Tibial artery (tissue), 4 donors: ENCODE results near the gene CCDC93.

Experiments
- DNase-seq, 2 donors: peaks; one replicate each; pipeline ENCODE4 v3.0.0-alpha.2; 2019
- H3K27ac ChIP-seq, 2 donors: fragments of 200-600 bp; sonication (generic) in 1 of 2; 1 replicate in 1 of 2; 2 replicates in 1 of 2; pipeline ENCODE4 v1.5.1; 2018 to 2019; ENCODE audit warnings: mild to moderate bottlenecking in 1 of 2
- H3K27me3 ChIP-seq, 2 donors: fragments of 200-600 bp; sonication (generic) in 1 of 2; one replicate each; pipeline versions ENCODE4 v1.5.1 to v1.6.0; 2016 to 2019
- H3K36me3 ChIP-seq, 3 donors: fragments of 200-600 bp; sonication (generic) in 2 of 3; one replicate each; pipeline ENCODE4 v1.5.1; 2016 to 2019; ENCODE audit warnings: mild to moderate bottlenecking in 2 of 3
- H3K4me1 ChIP-seq, 4 donors: fragments of 200-600 bp; sonication (generic) in 2 of 4; 1 replicate in 3 of 4; 2 replicates in 1 of 4; pipeline ENCODE4 v1.5.1; 2016 to 2019
- H3K4me3 ChIP-seq, 2 donors: fragments of 200-600 bp; sonication (generic) in 1 of 2; 1 replicate in 1 of 2; 2 replicates in 1 of 2; pipeline ENCODE4 v1.5.1; 2018 to 2019; ENCODE audit warnings: mild to moderate bottlenecking in 2 of 2
- H3K9me3 ChIP-seq, 3 donors: fragments of 200-600 bp; sonication (generic) in 1 of 3; one replicate each; pipeline ENCODE4 v1.5.1; 2016 to 2019
- CTCF ChIP-seq, 2 experiments: fragments of 200-600 bp in 1 of 2; fragments of 450-650 bp in 1 of 2; IDR thresholded peaks; one replicate each; pipeline ENCODE4 v1.5.1; 2017 to 2019; ENCODE audit warnings: antibody characterized with exemption in 2 of 2, mild to moderate bottlenecking in 1 of 2, moderate library complexity in 1 of 2
- intact Hi-C: fragments of 100-400 bp; cut with DNase I; formaldehyde crosslinking; loops from one replicate; pipeline ENCODE4 v1.15.0; 2023; ENCODE audit warnings: low total_unique reads

The CCDC93 gene

GRCh38 chr2:117989854-117990438 lies 23.9 kb downstream of the CCDC93 start:
- H3K36me3 ChIP-seq, result peaks cover 43 to 66% (median 64%) of the 10 kb centered on the region in 3 donors
- intact Hi-C loops, result no loop called here

GRCh38 chr2:117987121-117987520 lies 26.7 kb downstream of the CCDC93 start:
- no peak for TF ChIP-seq CTCF (IDR thresholded peaks at IDR 0.05)
- Histone ChIP-seq H3K27ac (no peak overlapping the region), H3K4me1 (no peaks in the 10 kb centered on the region), H3K9me3 (no peaks in the 10 kb centered on the region), H3K4me3 (no peak overlapping the region), H3K36me3 (peaks cover 20 to 60% (median 54%) of the 10 kb centered on the region in 3 donors), H3K27me3 (no peaks in the 10 kb centered on the region)
- no peak for DNase-seq
- intact Hi-C loops, result no loop called here

More at GRCh38 chr2:117989854-117990438, 23.9 kb downstream of the CCDC93 start:
- no peak overlapping the region for H3K4me3 ChIP-seq
- no peak overlapping the region for H3K27ac ChIP-seq
- H3K9me3 ChIP-seq, result no peaks in the 10 kb centered on the region
- no peaks in the 10 kb centered on the region for H3K4me1 ChIP-seq
- TF ChIP-seq CTCF (IDR thresholded peaks at IDR 0.05), result no peak
- DNase-seq, result no peak
- H3K27me3 ChIP-seq, result no peaks in the 10 kb centered on the region

- no peak for DNase-seq
- no peaks in the 10 kb centered on the region for H3K27me3 ChIP-seq
- no peaks in the 10 kb centered on the region for H3K9me3 ChIP-seq
- intact Hi-C loops, result no loop called here
- no peak overlapping the region for H3K27ac ChIP-seq
- H3K36me3 ChIP-seq, result peaks cover 16 to 54% (median 38%) of the 10 kb centered on the region in 3 donors
- H3K4me1 ChIP-seq, result peaks cover 0 to 4% (median 2%) of the 10 kb centered on the region in 4 donors
- H3K4me3 ChIP-seq, result no peak overlapping the region
- TF ChIP-seq CTCF (IDR thresholded peaks at IDR 0.05), result no peak
Measured at GRCh38 chr2:117985092-117985491, 28.8 kb downstream of the CCDC93 start.

- no peak for DNase-seq
- Histone ChIP-seq H3K36me3 (peaks cover 12 to 54% (median 29%) of the 10 kb centered on the region in 3 donors), H3K4me1 (peaks cover 0 to 5% (median 2%) of the 10 kb centered on the region in 4 donors), H3K9me3 (no peaks in the 10 kb centered on the region), H3K27ac (no peak overlapping the region), H3K27me3 (no peaks in the 10 kb centered on the region), H3K4me3 (no peak overlapping the region)
- TF ChIP-seq CTCF (IDR thresholded peaks at IDR 0.05), result no peak
- intact Hi-C loops, result no loop called here
Measured at GRCh38 chr2:117984208-117984607, 29.7 kb downstream of the CCDC93 start.

GRCh38 chr2:117983040-117983439 lies 30.8 kb downstream of the CCDC93 start:
- Histone ChIP-seq H3K4me1 (peaks cover 0 to 5% (median 2%) of the 10 kb centered on the region in 4 donors), H3K27ac (no peak overlapping the region), H3K4me3 (no peak overlapping the region), H3K27me3 (no peaks in the 10 kb centered on the region), H3K36me3 (peaks cover 12 to 55% (median 33%) of the 10 kb centered on the region in 3 donors), H3K9me3 (no peaks in the 10 kb centered on the region)
- no peak for DNase-seq
- TF ChIP-seq CTCF (IDR thresholded peaks at IDR 0.05), result no peak
- intact Hi-C loops, result no loop called here
